ENCODE results near the gene KCTD21.
"Not testable (repeated sequence)": the region's sequence is repeated elsewhere in the genome, so short reads cannot be mapped to it uniquely, and the experiment has no call there.

Gene KCTD21

DNA sequence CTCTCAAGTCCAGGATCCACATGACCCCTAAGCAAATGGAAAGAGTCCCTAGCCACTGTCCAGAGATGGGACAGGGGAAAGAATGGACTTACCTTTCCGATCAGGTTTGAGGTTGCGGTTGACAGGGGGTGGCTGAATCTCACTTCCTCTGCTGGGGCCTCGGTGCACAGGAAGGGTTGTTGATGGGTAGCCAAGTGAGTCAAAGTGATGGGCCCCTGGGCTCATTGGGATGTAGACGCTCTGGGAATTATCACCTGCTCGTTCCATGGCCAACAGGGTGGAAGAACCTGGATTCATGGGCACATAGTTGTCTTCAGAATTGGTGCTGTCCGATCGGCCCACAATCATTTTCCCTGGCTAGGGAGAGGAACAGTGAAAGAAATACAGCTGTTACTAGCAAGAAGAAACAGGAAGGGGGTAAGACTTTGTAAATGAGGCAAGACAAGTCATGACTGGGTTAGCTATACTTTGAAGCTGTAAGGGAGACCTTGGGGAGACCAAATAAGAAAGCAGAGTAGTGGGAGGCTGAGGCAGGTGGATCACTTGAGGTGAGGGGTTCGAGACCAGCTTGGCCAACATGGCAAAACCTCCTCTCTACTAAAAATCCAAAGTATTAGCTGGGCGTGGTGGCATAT, 35.0 kb upstream of the KCTD21 start:
- TF ChIP-seq, protein P1, sequence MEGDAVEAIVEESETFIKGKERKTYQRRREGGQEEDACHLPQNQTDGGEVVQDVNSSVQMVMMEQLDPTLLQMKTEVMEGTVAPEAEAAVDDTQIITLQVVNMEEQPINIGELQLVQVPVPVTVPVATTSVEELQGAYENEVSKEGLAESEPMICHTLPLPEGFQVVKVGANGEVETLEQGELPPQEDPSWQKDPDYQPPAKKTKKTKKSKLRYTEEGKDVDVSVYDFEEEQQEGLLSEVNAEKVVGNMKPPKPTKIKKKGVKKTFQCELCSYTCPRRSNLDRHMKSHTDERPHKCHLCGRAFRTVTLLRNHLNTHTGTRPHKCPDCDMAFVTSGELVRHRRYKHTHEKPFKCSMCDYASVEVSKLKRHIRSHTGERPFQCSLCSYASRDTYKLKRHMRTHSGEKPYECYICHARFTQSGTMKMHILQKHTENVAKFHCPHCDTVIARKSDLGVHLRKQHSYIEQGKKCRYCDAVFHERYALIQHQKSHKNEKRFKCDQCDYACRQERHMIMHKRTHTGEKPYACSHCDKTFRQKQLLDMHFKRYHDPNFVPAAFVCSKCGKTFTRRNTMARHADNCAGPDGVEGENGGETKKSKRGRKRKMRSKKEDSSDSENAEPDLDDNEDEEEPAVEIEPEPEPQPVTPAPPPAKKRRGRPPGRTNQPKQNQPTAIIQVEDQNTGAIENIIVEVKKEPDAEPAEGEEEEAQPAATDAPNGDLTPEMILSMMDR (IDR thresholded peaks at IDR 0.05; ENCODE audit: low read depth, low read length), result no peak
- DNase-seq (ENCODE audit: low read depth in 2 of 2), result no peak
- H3K4me3 ChIP-seq (replicated peaks in 1 of 2; ENCODE audit: low read depth in 2 of 2, low read length in 2 of 2), result no peak overlapping the region

- not testable (repeated sequence) for H3K4me3 ChIP-seq (replicated peaks in 1 of 2; ENCODE audit: low read depth in 2 of 2, low read length in 2 of 2); DNase-seq (ENCODE audit: low read depth in 2 of 2)
Observed at GRCh38 chr11:78222726-78223125, 34.3 kb upstream of the KCTD21 start.

DNA sequence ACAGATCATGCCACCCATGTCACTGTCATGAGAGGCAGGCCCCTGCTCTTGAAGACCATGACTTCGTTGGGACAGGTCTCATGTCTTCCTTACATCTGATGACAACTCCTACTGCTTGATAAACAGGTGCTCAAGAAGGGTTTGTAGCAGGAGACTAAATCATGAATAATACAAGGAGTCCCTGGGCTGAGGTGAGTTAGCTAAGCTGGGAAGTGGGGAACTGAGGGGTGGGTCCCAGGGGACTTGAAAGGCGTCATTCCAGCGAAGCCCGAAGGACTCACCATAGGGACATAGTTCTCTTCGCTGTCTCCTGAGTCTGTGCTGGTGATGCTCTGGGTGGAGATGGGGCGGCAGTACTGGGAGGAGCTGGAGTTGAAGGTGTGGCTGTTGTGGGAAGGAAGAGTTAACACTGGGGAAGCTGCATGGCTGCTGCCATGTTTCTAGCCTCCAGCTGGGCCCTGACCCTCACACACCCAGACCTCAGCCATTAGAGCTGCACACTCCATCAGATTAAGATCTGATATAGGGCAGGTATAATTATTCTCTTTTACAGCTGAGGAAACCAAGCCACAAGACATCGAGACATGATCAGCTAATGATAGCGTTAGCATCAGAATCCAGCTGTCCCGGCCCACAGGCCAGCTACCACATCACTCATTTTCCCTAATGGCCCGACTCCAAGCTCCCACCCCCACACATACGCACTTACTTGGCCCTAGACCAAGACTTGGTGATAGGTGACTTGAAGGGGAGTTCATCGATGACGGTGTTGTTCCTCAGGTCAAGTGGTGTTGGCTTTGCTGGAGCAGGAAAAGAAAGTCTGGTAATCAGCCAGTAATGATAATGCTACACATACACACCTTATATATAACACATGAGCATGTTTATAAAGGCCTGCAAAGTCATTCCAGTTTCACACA, 33.2 kb upstream of the KCTD21 start:
- TF ChIP-seq, protein P1 (IDR thresholded peaks at IDR 0.05; ENCODE audit: low read depth, low read length), result no peak
- no peak overlapping the region for H3K4me3 ChIP-seq (replicated peaks in 1 of 2; ENCODE audit: low read depth in 2 of 2, low read length in 2 of 2)
- no peak for DNase-seq (ENCODE audit: low read depth in 2 of 2)

- TF ChIP-seq, protein P1 (IDR thresholded peaks at IDR 0.05; ENCODE audit: low read depth, low read length), result no peak
- DNase-seq (ENCODE audit: low read depth in 2 of 2), result no peak
- no peak overlapping the region for H3K4me3 ChIP-seq (replicated peaks in 1 of 2; ENCODE audit: low read depth in 2 of 2, low read length in 2 of 2)
Observed at GRCh38 chr11:78220218-78221157, 32.1 kb upstream of the KCTD21 start.

- TF ChIP-seq, protein P1 (IDR thresholded peaks at IDR 0.05; ENCODE audit: low read depth, low read length), result no peak
- H3K4me3 ChIP-seq (replicated peaks in 1 of 2; ENCODE audit: low read depth in 2 of 2, low read length in 2 of 2), result no peak overlapping the region
- no peak for DNase-seq (ENCODE audit: low read depth in 2 of 2)
Observed at GRCh38 chr11:78219493-78220217, 31.2 kb upstream of the KCTD21 start.

DNA sequence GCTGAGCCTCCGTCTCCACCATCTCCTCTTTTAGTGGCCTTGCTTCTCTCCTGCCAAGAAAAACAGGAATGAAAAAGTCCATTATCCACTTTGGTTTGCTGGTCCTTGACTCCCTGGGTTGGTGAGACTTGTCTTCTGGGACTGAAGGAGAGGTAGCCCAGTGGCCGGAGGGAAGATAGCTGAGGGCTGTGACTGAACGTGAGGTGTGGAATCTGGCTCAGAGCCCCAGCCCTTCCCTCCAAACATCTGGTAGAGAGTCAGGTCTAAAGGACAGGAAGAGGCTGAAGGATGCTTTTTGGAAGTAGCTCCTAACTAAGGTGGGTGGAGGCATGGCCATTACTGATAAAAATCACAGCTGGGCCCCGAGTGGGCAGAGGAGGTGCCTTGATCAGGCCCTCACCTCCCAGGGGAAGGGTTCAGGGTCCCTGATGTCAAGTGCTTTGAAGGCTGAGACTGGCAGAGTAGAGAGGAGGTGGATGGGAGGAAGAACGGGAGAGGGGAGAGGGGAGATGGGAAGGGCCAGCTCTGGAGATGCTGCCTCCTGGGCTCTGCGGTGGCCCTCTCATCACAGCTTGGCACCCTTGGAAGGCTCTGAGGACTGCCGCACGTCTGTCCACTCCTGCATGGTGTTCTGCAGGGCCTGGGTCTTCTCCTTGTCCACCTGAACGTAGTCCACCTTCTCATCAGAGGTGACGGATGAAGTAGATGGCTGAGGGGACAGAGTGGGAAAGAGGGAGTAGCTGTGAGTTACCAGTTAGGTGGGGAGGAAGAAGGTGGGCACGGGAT, 30.5 kb upstream of the KCTD21 start:
- TF ChIP-seq, protein P1 (IDR thresholded peaks at IDR 0.05; ENCODE audit: low read depth, low read length), result no peak
- DNase-seq (ENCODE audit: low read depth in 2 of 2), result no peak
- H3K4me3 ChIP-seq (replicated peaks in 1 of 2; ENCODE audit: low read depth in 2 of 2, low read length in 2 of 2), result no peak overlapping the region

All from cardiac fibroblast (primary cell).